Mesenchymal stem cell (in vitro differentiated cells and primary cell): ENCODE measurements around the gene CDC42BPA.

Experiments
- DNase-seq: peaks from one replicate; pipeline ENCODE4 v3.0.0-alpha.2; 2013
- H2AFZ ChIP-seq: one replicate; pipeline ENCODE4 v1.6.1; 2013; ENCODE audit warnings: low read depth, mild to moderate bottlenecking, control low read depth, inconsistent platforms, low read length, moderate library complexity
- H2AK5ac ChIP-seq: 2 replicates; pipeline ENCODE4 v1.6.1; 2013; ENCODE audit warnings: low read length, moderate library complexity, mild to moderate bottlenecking, inconsistent platforms; ENCODE audit not compliant: severe bottlenecking
- H2BK120ac ChIP-seq: one replicate; pipeline ENCODE4 v1.6.1; 2013; ENCODE audit warnings: low read depth, mild to moderate bottlenecking, inconsistent platforms, low read length, moderate library complexity
- H2BK12ac ChIP-seq, 2 experiments: one replicate each; pipeline ENCODE4 v1.6.1; 2013; ENCODE audit warnings: inconsistent platforms in 2 of 2, low read length in 2 of 2, mild to moderate bottlenecking in 2 of 2, moderate library complexity in 2 of 2, control low read depth in 1 of 2
- H2BK15ac ChIP-seq: one replicate; pipeline ENCODE4 v1.6.1; 2013; ENCODE audit warnings: mild to moderate bottlenecking, low read depth, inconsistent platforms; ENCODE audit not compliant: poor library complexity, severe bottlenecking
- H2BK5ac ChIP-seq: 2 replicates; pipeline ENCODE4 v1.6.1; 2013; ENCODE audit warnings: low read depth, mild to moderate bottlenecking, low read length, control low read depth, inconsistent platforms; ENCODE audit not compliant: poor library complexity, severe bottlenecking
- H3K14ac ChIP-seq, 2 experiments: one replicate each; pipeline ENCODE4 v1.6.1; 2013; ENCODE audit warnings: inconsistent platforms in 2 of 2, low read length in 2 of 2, control low read depth in 1 of 2, mild to moderate bottlenecking in 1 of 2, moderate library complexity in 1 of 2
- H3K18ac ChIP-seq, 2 experiments: one replicate each; pipeline ENCODE4 v1.6.1; 2013; ENCODE audit warnings: inconsistent platforms in 2 of 2, low read length in 2 of 2, control low read depth in 1 of 2, low read depth in 1 of 2, mild to moderate bottlenecking in 1 of 2
- H3K23ac ChIP-seq, 2 experiments: one replicate each; pipeline ENCODE4 v1.6.1; 2013; ENCODE audit warnings: inconsistent platforms in 2 of 2, low read length in 2 of 2, mild to moderate bottlenecking in 2 of 2, moderate library complexity in 2 of 2, control low read depth in 1 of 2
- H3K27ac ChIP-seq: 2 replicates; pipeline ENCODE4 v1.5.1; 2013; ENCODE audit warnings: mild to moderate bottlenecking, moderate library complexity, low read length, control low read depth, inconsistent platforms; ENCODE audit not compliant: poor library complexity, severe bottlenecking
- H3K27me3 ChIP-seq, 2 experiments: 2 replicates each; pipeline versions ENCODE4 v1.6.1 to v1.7.0; 2013; ENCODE audit warnings: low read length in 2 of 2, mild to moderate bottlenecking in 2 of 2, moderate library complexity in 2 of 2, control low read depth in 1 of 2, inconsistent platforms in 1 of 2; ENCODE audit not compliant: control insufficient read depth in 1 of 2, insufficient read depth in 1 of 2
- H3K36me3 ChIP-seq, 2 experiments: 2 replicates each; pipeline versions ENCODE4 v1.6.1 to v1.7.0; 2013; ENCODE audit warnings: low read length in 2 of 2, control low read depth in 1 of 2, inconsistent platforms in 1 of 2, low read depth in 1 of 2, mild to moderate bottlenecking in 1 of 2; ENCODE audit not compliant: insufficient read depth in 2 of 2, control insufficient read depth in 1 of 2
- H3K4ac ChIP-seq, 2 experiments: one replicate each; pipeline ENCODE4 v1.6.1; 2013; ENCODE audit warnings: inconsistent platforms in 2 of 2, low read length in 2 of 2, mild to moderate bottlenecking in 2 of 2, moderate library complexity in 2 of 2, control low read depth in 1 of 2, low read depth in 1 of 2
- H3K4me1 ChIP-seq: 2 replicates; pipeline ENCODE4 v1.6.1; 2013; ENCODE audit warnings: low read depth, low read length, control low read depth; ENCODE audit not compliant: control insufficient read depth, insufficient read depth
- H3K4me2 ChIP-seq: 2 replicates; pipeline ENCODE4 v1.6.1; 2013; ENCODE audit warnings: low read length, mild to moderate bottlenecking, inconsistent platforms; ENCODE audit not compliant: poor library complexity, severe bottlenecking
- H3K4me3 ChIP-seq, 2 experiments: 2 replicates each; pipeline versions ENCODE4 v1.5.1 to v1.7.0; 2013; ENCODE audit warnings: low read length in 2 of 2, mild to moderate bottlenecking in 2 of 2, control low read depth in 1 of 2, low read depth in 1 of 2; ENCODE audit not compliant: insufficient read depth in 1 of 2
- H3K79me1 ChIP-seq: replicated peaks from 2 replicates; pipeline ENCODE4 v1.6.1; 2013; ENCODE audit warnings: mild to moderate bottlenecking, control low read depth, low read length, inconsistent platforms; ENCODE audit not compliant: poor library complexity, severe bottlenecking
- H3K9ac ChIP-seq: 2 replicates; pipeline ENCODE4 v1.7.0; 2013; ENCODE audit warnings: mild to moderate bottlenecking, low read length, moderate library complexity
- H3K9me3 ChIP-seq: 2 replicates; pipeline ENCODE4 v1.7.0; 2013; ENCODE audit warnings: mild to moderate bottlenecking, low read length; ENCODE audit not compliant: control insufficient read depth
- H4K8ac ChIP-seq: one replicate; pipeline ENCODE4 v1.6.1; 2013; ENCODE audit warnings: inconsistent platforms, mild to moderate bottlenecking, low read length, moderate library complexity
- H4K91ac ChIP-seq: one replicate; pipeline ENCODE4 v1.6.1; 2013; ENCODE audit warnings: mild to moderate bottlenecking, low read length, inconsistent platforms
- WGBS: methylation state at CpG from one replicate; pipeline ENCODE4 v1.1.7; 2013; ENCODE audit warnings: mixed read lengths; 5-methylcytosine and 5-hydroxymethylcytosine counted together

The CDC42BPA gene

DNA sequence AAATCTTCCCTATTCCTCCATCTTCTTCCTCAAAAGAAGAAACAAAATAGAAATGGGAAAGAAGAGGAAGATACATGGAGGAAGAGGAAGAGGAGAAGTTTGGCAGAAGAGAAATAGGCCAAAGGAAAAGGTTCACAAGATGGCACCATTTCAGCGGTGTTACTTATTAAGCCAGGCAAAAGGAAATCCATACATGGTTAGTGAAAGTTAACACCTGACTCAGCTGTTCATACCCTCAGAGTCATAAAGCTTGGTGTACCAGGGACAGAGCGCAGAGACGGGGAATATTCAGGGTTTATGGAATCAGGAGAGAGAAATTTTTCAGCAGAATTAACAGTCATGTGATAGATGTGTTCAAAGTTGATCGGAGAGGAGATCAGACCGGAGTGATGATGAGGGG is 307.6 kb downstream of the CDC42BPA start:
- Histone ChIP-seq H3K27me3 (no peaks in the 10 kb centered on the region), H4K91ac (no peak overlapping the region), H3K27ac (no peak overlapping the region), H2AFZ (no peak overlapping the region), H4K8ac (no peak overlapping the region), H3K4me3 (no peak overlapping the region), H3K9me3 (no peaks in the 10 kb centered on the region), H3K36me3 (peaks cover 8 to 49% of the 10 kb centered on the region in 2 experiments), H3K4me2 (no peak overlapping the region), H3K18ac (no peak overlapping the region), H3K79me1 (peaks cover 2% of the 10 kb centered on the region), H3K23ac (no peak overlapping the region), H2AK5ac (no peak overlapping the region), H3K4me1 (peaks cover 2% of the 10 kb centered on the region), H2BK15ac (no peak overlapping the region), H3K4ac (no peak overlapping the region), H2BK5ac (no peak overlapping the region), H2BK12ac (no peak overlapping the region), H3K14ac (no peak overlapping the region), H3K9ac (no peak overlapping the region), H2BK120ac (no peak overlapping the region)
- 99% methylated on average over 5 of the region's 5 CpGs for WGBS
- DNase-seq: no peak

DNA sequence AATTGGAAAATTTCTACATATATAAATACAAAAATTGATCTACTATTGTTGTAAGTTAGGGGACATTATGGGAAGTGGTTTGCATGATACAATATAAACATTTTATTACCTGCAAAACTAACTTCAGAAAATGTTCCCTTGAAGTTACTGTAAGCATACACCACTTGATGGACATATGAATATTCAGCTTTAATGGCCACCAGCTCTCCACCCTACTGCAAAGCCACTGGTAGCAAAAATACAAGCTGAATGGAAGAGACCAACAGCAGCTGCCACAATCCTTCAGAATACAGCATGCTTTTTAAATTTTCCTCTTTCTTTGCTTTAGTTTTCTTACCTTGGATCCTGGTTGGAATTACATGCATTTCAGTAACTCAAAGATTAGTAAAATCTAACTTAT is 308.4 kb downstream of the CDC42BPA start:
- Histone ChIP-seq H3K27ac (no peak overlapping the region), H3K9me3 (no peaks in the 10 kb centered on the region), H3K9ac (no peak overlapping the region), H2AFZ (no peak overlapping the region), H3K23ac (no peak overlapping the region), H3K18ac (no peak overlapping the region), H3K4me1 (peaks cover 2% of the 10 kb centered on the region), H3K36me3 (peaks cover 4 to 45% of the 10 kb centered on the region in 2 experiments), H2BK120ac (no peak overlapping the region), H3K4me2 (no peak overlapping the region), H2BK15ac (no peak overlapping the region), H4K8ac (no peak overlapping the region), H2BK5ac (no peak overlapping the region), H3K4me3 (no peak overlapping the region), H2AK5ac (no peak overlapping the region), H2BK12ac (no peak overlapping the region), H3K14ac (no peak overlapping the region), H4K91ac (no peak overlapping the region), H3K27me3 (no peaks in the 10 kb centered on the region), H3K4ac (no peak overlapping the region), H3K79me1 (peaks cover 2% of the 10 kb centered on the region)
- DNase-seq: no peak

DNA sequence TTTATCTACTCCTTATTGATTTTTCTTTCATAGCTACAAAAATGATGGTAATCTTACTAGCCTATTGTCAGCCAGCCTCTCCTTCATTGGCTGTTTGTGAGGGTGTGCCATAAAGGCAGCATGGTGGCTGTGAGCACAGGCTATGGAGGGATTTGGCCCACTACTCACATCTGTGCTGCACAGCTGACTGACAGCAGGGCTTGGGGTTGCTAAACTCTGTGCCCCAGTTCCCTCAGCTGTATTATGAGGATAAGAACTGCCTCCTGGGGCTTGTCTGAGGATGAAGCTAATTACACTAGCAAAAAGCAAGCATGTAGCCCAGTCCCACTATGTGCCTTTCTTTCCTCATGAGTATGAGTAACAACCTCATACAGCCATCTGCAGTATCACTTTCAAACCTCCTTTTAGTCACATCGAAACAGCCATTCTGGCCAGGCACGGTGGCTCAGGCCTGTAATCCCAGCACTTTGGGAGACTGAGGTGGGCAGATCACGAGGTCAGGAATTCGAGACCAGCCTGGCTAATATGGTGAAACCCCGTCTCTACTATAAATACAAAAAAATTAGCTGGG is 312.0 kb downstream of the CDC42BPA start:
- H2BK15ac ChIP-seq: no peak overlapping the region
- H2BK120ac ChIP-seq: no peak overlapping the region
- H3K4me1 ChIP-seq: peaks cover 4% of the 10 kb centered on the region
- H3K27me3 ChIP-seq: no peaks in the 10 kb centered on the region
- 97% methylated on average over 4 of the region's 5 CpGs for WGBS
- no peak overlapping the region for H3K18ac ChIP-seq
- DNase-seq: no peak
- no peak overlapping the region for H3K9ac ChIP-seq
- H3K79me1 ChIP-seq: peaks cover 5% of the 10 kb centered on the region
- no peak overlapping the region for H3K14ac ChIP-seq
- peaks cover 14 to 50% of the 10 kb centered on the region in 2 experiments for H3K36me3 ChIP-seq
- no peak overlapping the region for H2AK5ac ChIP-seq
- no peak overlapping the region for H3K27ac ChIP-seq
- no peak overlapping the region for H3K23ac ChIP-seq
- no peak overlapping the region for H3K4ac ChIP-seq
- no peak overlapping the region for H4K8ac ChIP-seq
- H2AFZ ChIP-seq: no peak overlapping the region
- no peak overlapping the region for H2BK5ac ChIP-seq
- no peak overlapping the region for H3K4me3 ChIP-seq
- H3K9me3 ChIP-seq: no peaks in the 10 kb centered on the region
- no peak overlapping the region for H2BK12ac ChIP-seq
- no peak overlapping the region for H3K4me2 ChIP-seq
- H4K91ac ChIP-seq: no peak overlapping the region

DNA sequence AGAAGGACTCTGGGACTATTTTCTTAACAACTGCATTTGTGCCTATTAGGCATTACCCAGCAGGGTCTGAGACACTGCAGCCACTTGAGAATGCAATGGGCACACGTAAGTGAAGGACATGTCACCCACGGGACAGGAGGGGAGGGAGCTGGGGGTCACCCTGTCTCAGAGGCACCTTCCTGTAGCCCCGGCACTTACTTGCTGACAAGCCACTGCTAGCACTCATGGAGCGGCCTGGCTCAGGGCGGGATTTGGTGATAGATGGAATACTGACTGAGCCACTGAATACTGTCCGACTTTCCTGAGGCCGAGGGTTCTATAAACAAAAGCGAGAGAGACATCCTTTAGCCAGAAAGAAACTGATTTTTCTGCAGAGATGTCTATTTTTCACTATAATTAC is 313.5 kb downstream of the CDC42BPA start:
- 93% methylated on average over 8 of the region's 8 CpGs for WGBS
- Histone ChIP-seq H3K27me3 (no peaks in the 10 kb centered on the region), H3K4me2 (no peak overlapping the region), H3K4ac (no peak overlapping the region), H3K36me3 (peaks cover 20 to 50% of the 10 kb centered on the region in 2 experiments), H3K23ac (no peak overlapping the region), H2BK15ac (no peak overlapping the region), H3K4me1 (peaks cover 4% of the 10 kb centered on the region), H3K79me1 (peaks cover 9% of the 10 kb centered on the region), H2BK120ac (no peak overlapping the region), H3K9me3 (no peaks in the 10 kb centered on the region), H3K9ac (no peak overlapping the region), H2AK5ac (no peak overlapping the region), H3K27ac (no peak overlapping the region), H4K91ac (peak overlapping the region; percentile 7), H4K8ac (no peak overlapping the region), H3K4me3 (no peak overlapping the region), H2BK12ac (no peak overlapping the region), H3K14ac (no peak overlapping the region), H2AFZ (no peak overlapping the region), H2BK5ac (no peak overlapping the region), H3K18ac (no peak overlapping the region)
- no peak for DNase-seq
